ENCODE measurements around the gene ZNF793. TPM values are rescaled to one million over a fixed set of nuclear protein-coding genes. Genes with fewer than 3 reads are reported as not detected.

ZNF793 gene
- total and polyA plus RNA-seq, 2 experiments from 2014 or later: 8.0 to 11.4 TPM

GRCh38 chr19:37564624-37565369 lies 58.1 kb downstream of the ZNF793 start:
- Histone ChIP-seq H2AFZ (no peak overlapping the region), H3K4me3 (no peak overlapping the region), H3K27me3 (ENCODE audit: insufficient read depth) (no peaks in the 10 kb centered on the region), H4K20me1 (replicated peaks; ENCODE audit: insufficient read depth) (no peaks in the 10 kb centered on the region), H3K9me2 (ENCODE audit: insufficient read depth) (no peaks in the 10 kb centered on the region), H3K4me2 (no peak overlapping the region), H3K36me3 (ENCODE audit: insufficient read depth) (peaks cover 70% of the 10 kb centered on the region), H3K4me1 (ENCODE audit: insufficient read depth) (no peaks in the 10 kb centered on the region), H3F3A (replicated peaks; ENCODE audit: low read depth) (no peaks in the 10 kb centered on the region), H3K79me2 (replicated peaks; ENCODE audit: insufficient read depth) (no peaks in the 10 kb centered on the region), H3K27ac (ENCODE audit: low read depth) (no peak overlapping the region)
- no peaks in the 10 kb centered on the region for H3K4me1 Mint-ChIP-seq
- H3K27ac Mint-ChIP-seq: no peak overlapping the region
- TF ChIP-seq JUNB (IDR thresholded peaks at IDR 0.05; ENCODE audit: unreplicated experiment) (no peak), CREB1 (CRISPR knock-in tag; IDR thresholded peaks at IDR 0.05; ENCODE audit: low read depth) (no peak), CTCF (conservative IDR thresholded peaks at IDR 0.05; ENCODE audit: low read depth in 2 of 2) (no peak), ZNF114 (CRISPR knock-in tag; IDR thresholded peaks at IDR 0.05) (no peak)
- DNase-seq (ENCODE audit: low spot score): peak; percentile 27
- peaks cover 90% of the 10 kb centered on the region for H3K36me3 Mint-ChIP-seq (ENCODE audit: low read depth)
- no peak for ATAC-seq
- H3K27me3 Mint-ChIP-seq (ENCODE audit: insufficient read depth, low read depth, poor library complexity): no peaks in the 10 kb centered on the region
- H3K4me3 Mint-ChIP-seq: no peak overlapping the region
- H3K9me3 Mint-ChIP-seq: peaks cover 93% of the 10 kb centered on the region

- Histone ChIP-seq H3K9me2 (ENCODE audit: insufficient read depth) (no peaks in the 10 kb centered on the region), H3K4me2 (no peak overlapping the region), H4K20me1 (replicated peaks; ENCODE audit: insufficient read depth) (no peaks in the 10 kb centered on the region), H3K4me1 (ENCODE audit: insufficient read depth) (no peaks in the 10 kb centered on the region), H3K27me3 (ENCODE audit: insufficient read depth) (no peaks in the 10 kb centered on the region), H3K27ac (ENCODE audit: low read depth) (no peak overlapping the region), H2AFZ (no peak overlapping the region), H3K36me3 (ENCODE audit: insufficient read depth) (peaks cover 75% of the 10 kb centered on the region), H3F3A (replicated peaks; ENCODE audit: low read depth) (no peaks in the 10 kb centered on the region), H3K79me2 (replicated peaks; ENCODE audit: insufficient read depth) (no peaks in the 10 kb centered on the region), H3K4me3 (no peak overlapping the region)
- ATAC-seq (no peak), DNase-seq (ENCODE audit: low spot score) (no peak)
- H3K36me3 Mint-ChIP-seq (ENCODE audit: low read depth): peaks cover 93% of the 10 kb centered on the region
- no peaks in the 10 kb centered on the region for H3K4me1 Mint-ChIP-seq
- peaks cover 95% of the 10 kb centered on the region for H3K9me3 Mint-ChIP-seq
- no peaks in the 10 kb centered on the region for H3K27me3 Mint-ChIP-seq (ENCODE audit: insufficient read depth, low read depth, poor library complexity)
- H3K27ac Mint-ChIP-seq: no peak overlapping the region
- H3K4me3 Mint-ChIP-seq: no peak overlapping the region
- TF ChIP-seq ZNF462 (CRISPR knock-in tag; IDR thresholded peaks at IDR 0.05) (no peak), POLR2AphosphoS5 (IDR thresholded peaks at IDR 0.05; ENCODE audit: low read depth) (no peak), EZH2 (IDR thresholded peaks at IDR 0.05; ENCODE audit: low read depth, unreplicated experiment) (no peak), CREB1 (CRISPR knock-in tag; IDR thresholded peaks at IDR 0.05; ENCODE audit: low read depth) (no peak), ZNF331 (CRISPR knock-in tag; IDR thresholded peaks at IDR 0.05; ENCODE audit: low read depth) (no peak), NANOG (IDR thresholded peaks at IDR 0.05; ENCODE audit: borderline replicate concordance) (no peak), REST (IDR thresholded peaks at IDR 0.05; ENCODE audit: unreplicated experiment) (no peak), STAT1 (IDR thresholded peaks at IDR 0.05; ENCODE audit: unreplicated experiment) (no peak), JUNB (IDR thresholded peaks at IDR 0.05; ENCODE audit: unreplicated experiment) (no peak)
Observed at GRCh38 chr19:37565370-37565669, 58.6 kb downstream of the ZNF793 start.

All from GM23338 (cell line).